GM18505 (cell line): ENCODE measurements around the gene NDUFS8.

ENCODE experiments used
- ATAC-seq: cut with Tn5 transposase; IDR thresholded peaks from one replicate; pipeline ENCODE4 v1.9.1; 2021; ENCODE audit not compliant: unreplicated experiment
- POLR2A ChIP-seq: IDR thresholded peaks from 4 replicates; pipeline ENCODE4 v1.6.1; 2011; ENCODE audit warnings: borderline replicate concordance; ENCODE audit not compliant: insufficient read depth, insufficient read length; ENCODE audit errors: extremely low read depth

The NDUFS8 gene

GRCh38 chr11:67997475-67997921 is 33.0 kb upstream of the NDUFS8 start:
- ATAC-seq: no peak
- TF ChIP-seq POLR2A: no peak

GRCh38 chr11:67998150-67999045 is 32.1 kb upstream of the NDUFS8 start:
- TF ChIP-seq POLR2A: no peak
- ATAC-seq: no peak

GRCh38 chr11:67999201-67999629 is 31.3 kb upstream of the NDUFS8 start:
- no peak for TF ChIP-seq POLR2A
- ATAC-seq: no peak

GRCh38 chr11:67999704-68000103 is 30.8 kb upstream of the NDUFS8 start:
- no peak for ATAC-seq
- no peak for TF ChIP-seq POLR2A

GRCh38 chr11:68002575-68002937 is 27.9 kb upstream of the NDUFS8 start:
- TF ChIP-seq POLR2A: no peak
- peak; percentile 20 for ATAC-seq

- ATAC-seq: peak; percentile 47
- peak; percentile 3 for TF ChIP-seq POLR2A
These were observed 27.3 kb upstream of the NDUFS8 start for GRCh38 chr11:68002938-68003845.

GRCh38 chr11:68003846-68004550 is 26.5 kb upstream of the NDUFS8 start, which contains the start of gene UNC93B1:
Gene UNC93B1, minus strand, starts transcription at chr11:68004097. Its CDS starts 54 bp downstream, at chr11:68004043.
- ATAC-seq: peak; percentile 44
- TF ChIP-seq POLR2A: peak; percentile 82

GRCh38 chr11:68004551-68005335 is 25.7 kb upstream of the NDUFS8 start:
- ATAC-seq: no peak
- no peak for TF ChIP-seq POLR2A

- TF ChIP-seq POLR2A: no peak
- no peak for ATAC-seq
These were observed 23.8 kb upstream of the NDUFS8 start for GRCh38 chr11:68006606-68007166.

GRCh38 chr11:68007498-68008380 is 22.7 kb upstream of the NDUFS8 start:
- no peak for TF ChIP-seq POLR2A
- ATAC-seq: no peak
